IMR-90 (cell line): ENCODE results near the gene PRSS22. TPM values are rescaled to one million over a fixed set of nuclear protein-coding genes. Genes with fewer than 3 reads are reported as not detected.

Experiments
- ATAC-seq: fragments of 200-7000 bp; cut with Tn5 transposase; 2 replicates; pipeline ENCODE4 v1.9.1; 2020; ENCODE audit warnings: low read depth, mild to moderate bottlenecking, moderate library complexity
- BruUV-seq: library from RNA; stranded (reverse); fragments of 400-500 nt; replicated peaks from 2 replicates; lab custom pipeline; 2021; lab: Mats Ljungman, UMichigan
- CTCF ChIA-PET: fragments of 300-600 bp; formaldehyde crosslinking; extraction: SDS; loops from one replicate; lab custom pipeline; 2021; ENCODE audit warnings: antibody characterized with exemption; lab: Yijun Ruan, JAX
- POLR2A ChIA-PET: fragments of 300-600 bp; sonication (Branson Sonifier 250); formaldehyde crosslinking; loops from one replicate; lab custom pipeline; 2022; ENCODE audit warnings: antibody characterized with exemption; ENCODE audit not compliant: unreplicated experiment; lab: Charles Lee
- DNase-seq: peaks from one replicate; pipeline ENCODE4 v3.0.0; 2013
- H2AFZ ChIP-seq: replicated peaks from 2 replicates; pipeline ENCODE3; 2013; ENCODE audit warnings: low read length, mild to moderate bottlenecking; ENCODE audit not compliant: poor library complexity
- H2AK5ac ChIP-seq: 2 replicates; pipeline ENCODE4 v1.6.1; 2013; ENCODE audit warnings: low read depth, low read length, inconsistent platforms
- H2AK9ac ChIP-seq: replicated peaks from 2 replicates; pipeline ENCODE3; 2013; ENCODE audit warnings: mild to moderate bottlenecking, low read depth, low read length, moderate library complexity; ENCODE audit not compliant: poor library complexity
- H2BK120ac ChIP-seq: 2 replicates; pipeline ENCODE4 v1.6.1; 2013; ENCODE audit warnings: low read depth, low read length, inconsistent platforms
- H2BK15ac ChIP-seq: 3 replicates; pipeline ENCODE4 v1.6.1; 2013; ENCODE audit warnings: low read depth, low read length, inconsistent platforms
- H2BK20ac ChIP-seq: 2 replicates; pipeline ENCODE4 v1.6.1; 2013; ENCODE audit warnings: low read depth, mild to moderate bottlenecking, inconsistent platforms, low read length, moderate library complexity
- H2BK5ac ChIP-seq: 2 replicates; pipeline ENCODE4 v1.6.1; 2013; ENCODE audit warnings: mild to moderate bottlenecking, low read depth, low read length, inconsistent platforms; ENCODE audit not compliant: poor library complexity, severe bottlenecking
- H3K14ac ChIP-seq: replicated peaks from 2 replicates; pipeline ENCODE4 v1.6.1; 2013; ENCODE audit warnings: low read depth, low read length, inconsistent platforms
- H3K18ac ChIP-seq: 2 replicates; pipeline ENCODE4 v1.6.1; 2013; ENCODE audit warnings: low read depth, low read length, control low read depth
- H3K23ac ChIP-seq: 2 replicates; pipeline ENCODE4 v1.6.1; 2013; ENCODE audit warnings: low read depth, low read length, inconsistent platforms
- H3K27ac ChIP-seq: 2 replicates; pipeline ENCODE4 v1.5.1; 2013; ENCODE audit warnings: mild to moderate bottlenecking, control low read depth, low read length; ENCODE audit not compliant: insufficient read depth
- H3K27me3 ChIP-seq: 2 replicates; pipeline ENCODE4 v1.6.1; 2013; ENCODE audit warnings: low read length; ENCODE audit not compliant: control insufficient read depth, insufficient read depth
- H3K36me3 ChIP-seq: 2 replicates; pipeline ENCODE4 v1.6.1; 2013; ENCODE audit warnings: low read length, mixed read lengths; ENCODE audit not compliant: control insufficient read depth, insufficient read depth
- H3K4ac ChIP-seq: 2 replicates; pipeline ENCODE4 v1.6.1; 2013; ENCODE audit warnings: low read depth, low read length, inconsistent platforms
- H3K4me1 ChIP-seq: 2 replicates; pipeline ENCODE4 v1.6.1; 2013; ENCODE audit warnings: low read length, mixed read lengths; ENCODE audit not compliant: control insufficient read depth, insufficient read depth
- H3K4me2 ChIP-seq: 2 replicates; pipeline ENCODE4 v1.6.1; 2013; ENCODE audit warnings: low read depth, mild to moderate bottlenecking, control low read depth, low read length, moderate library complexity
- H3K4me3 ChIP-seq: 2 replicates; pipeline ENCODE4 v1.5.1; 2013; ENCODE audit warnings: low read depth, mild to moderate bottlenecking, control low read depth, low read length, moderate library complexity; ENCODE audit not compliant: insufficient read depth
- H3K56ac ChIP-seq: 2 replicates; pipeline ENCODE4 v1.6.1; 2013; ENCODE audit warnings: low read length, inconsistent platforms; ENCODE audit not compliant: insufficient read depth; ENCODE audit errors: extremely low read depth
- H3K79me1 ChIP-seq, 2 experiments: 2 replicates each; pipeline ENCODE4 v1.6.1; 2013; ENCODE audit warnings: low read length in 2 of 2, inconsistent platforms in 1 of 2, low read depth in 1 of 2
- H3K9ac ChIP-seq: 2 replicates; pipeline ENCODE4 v1.6.1; 2013; ENCODE audit warnings: low read depth, low read length, control low read depth
- H3K9me1 ChIP-seq: 2 replicates; pipeline ENCODE4 v1.6.1; 2013; ENCODE audit warnings: low read length, inconsistent platforms; ENCODE audit not compliant: insufficient read depth
- H3K9me3 ChIP-seq: 2 replicates; pipeline ENCODE4 v1.6.1; 2013; ENCODE audit warnings: low read length; ENCODE audit not compliant: control insufficient read depth, insufficient read depth
- H4K20me1 ChIP-seq: 2 replicates; pipeline ENCODE4 v1.6.1; 2013; ENCODE audit warnings: low read length, inconsistent platforms; ENCODE audit not compliant: insufficient read depth
- H4K5ac ChIP-seq: 2 replicates; pipeline ENCODE4 v1.6.1; 2013; ENCODE audit warnings: mild to moderate bottlenecking, low read depth, low read length, control low read depth
- H4K8ac ChIP-seq, 2 experiments: 2 replicates each; pipeline ENCODE4 v1.6.1; 2013; ENCODE audit warnings: low read depth in 2 of 2, low read length in 2 of 2, control low read depth in 1 of 2, inconsistent platforms in 1 of 2
- H4K91ac ChIP-seq: 2 replicates; pipeline ENCODE4 v1.6.1; 2013; ENCODE audit warnings: low read depth, low read length, inconsistent platforms; ENCODE audit not compliant: insufficient read depth
- POLR2A ChIP-seq: IDR thresholded peaks from 2 replicates; pipeline ENCODE4 v1.6.1; 2012; ENCODE audit warnings: mild to moderate bottlenecking, low read depth, low read length
- RCOR1 ChIP-seq: IDR thresholded peaks from 2 replicates; pipeline ENCODE4 v1.6.1; 2012; ENCODE audit warnings: mild to moderate bottlenecking, low read length, improper control_type of control experiment; ENCODE audit not compliant: insufficient replicate concordance
- WGBS, 2 experiments: methylation state at CpG; one replicate each; pipeline versions ENCODE4 v1.1.5 to v1.1.7; 2013; ENCODE audit warnings: missing lambda C conversion rate in 2 of 2; ENCODE audit not compliant: insufficient read length in 1 of 2; ENCODE audit errors: extremely low coverage in 2 of 2; 5-methylcytosine and 5-hydroxymethylcytosine counted together
- dilution Hi-C: fragments of 300-500 bp; cut with HindIII; formaldehyde crosslinking; loops from one replicate; pipeline ENCODE4 v1.14.3; 2018; ENCODE audit warnings: low sequenced_read_pairs; ENCODE audit not compliant: unreplicated experiment
- in situ Hi-C: fragments of 300-500 bp; cut with MboI; formaldehyde crosslinking; loops from 3 replicates; pipeline ENCODE4 v1.14.3; 2019; ENCODE audit warnings: low sequenced_read_pairs, inconsistent platforms, mixed read lengths
- intact Hi-C: fragments of 100-400 bp; cut with micrococcal nuclease; formaldehyde crosslinking; loops from 2 replicates; pipeline ENCODE4 v1.10.0; 2022
- polyA plus RNA-seq, 3 experiments: library from polyadenylated mRNA; depleted of rRNA; stranded (reverse); fragments of >200 nt; gene quantifications; 2 replicates each; pipeline ENCODE4 v1.2.3, GENCODE V29; 2012; ENCODE audit warnings: low replicate concordance in 1 of 3
- total RNA-seq: library from RNA; depleted of rRNA; stranded (reverse); fragments of >200 nt; gene quantifications from 2 replicates; pipeline ENCODE4 v1.2.3, GENCODE V29; 2012

PRSS22 gene
- total and polyA plus RNA-seq, 2 of the 4 experiments (the other 2 are of a cell fraction) = not detected

- Histone ChIP-seq H4K5ac (no peak overlapping the region), H3K9ac (no peak overlapping the region), H3K79me1 (no peaks in the 10 kb centered on the region), H3K27ac (no peak overlapping the region), H2AK9ac (no peak overlapping the region), H2BK15ac (no peak overlapping the region), H3K36me3 (no peaks in the 10 kb centered on the region), H4K20me1 (no peaks in the 10 kb centered on the region), H3K9me1 (no peaks in the 10 kb centered on the region), H2AFZ (no peak overlapping the region), H3K56ac (no peak overlapping the region), H3K4ac (no peak overlapping the region), H3K4me2 (no peak overlapping the region), H3K27me3 (peaks cover 21% of the 10 kb centered on the region), H2BK5ac (no peak overlapping the region), H3K18ac (no peak overlapping the region), H3K14ac (no peak overlapping the region), H3K4me1 (0 out of 2 replicates have a peak, but pooled peaks cover 2% of the 10 kb centered on the region), H3K23ac (no peak overlapping the region), H2AK5ac (no peak overlapping the region), H4K8ac (no peak overlapping the region), H2BK20ac (no peak overlapping the region), H2BK120ac (no peak overlapping the region), H4K91ac (no peak overlapping the region), H3K4me3 (no peak overlapping the region), H3K9me3 (peaks cover 9% of the 10 kb centered on the region)
- DNase-seq (peak; percentile 28), ATAC-seq (no peak)
- ChIA-PET POLR2A (no interaction called here), CTCF (no interaction called here)
- BruUV-seq = no TSS peak
- intact Hi-C loops (no loop called here), in situ Hi-C loops (no loop called here), dilution Hi-C loops (no loop called here)
- 100% methylated on average over 1 of the region's 8 CpGs; no CpG with 5 or more reads in 1 of the 2 experiments for WGBS, 2 experiments
- no peak for TF ChIP-seq POLR2A
- TF ChIP-seq RCOR1 = peak; percentile 83
Measured at GRCh38 chr16:2860826-2861567, 3.0 kb upstream of the PRSS22 start.
